Measurements from ENCODE around the gene CDV3. TPM values are rescaled to one million over a fixed set of nuclear protein-coding genes. Genes with fewer than 3 reads are reported as not detected.
A peak's percentile ranks its signal among the peaks of the same experiment; 100 is the strongest.

CDV3 gene
- total and polyA plus RNA-seq, 10 of the 15 experiments (the other 5 are each of a cell fraction or from before 2014, with no cell fraction given): 42.3 to 466 (median 136) TPM

DNA sequence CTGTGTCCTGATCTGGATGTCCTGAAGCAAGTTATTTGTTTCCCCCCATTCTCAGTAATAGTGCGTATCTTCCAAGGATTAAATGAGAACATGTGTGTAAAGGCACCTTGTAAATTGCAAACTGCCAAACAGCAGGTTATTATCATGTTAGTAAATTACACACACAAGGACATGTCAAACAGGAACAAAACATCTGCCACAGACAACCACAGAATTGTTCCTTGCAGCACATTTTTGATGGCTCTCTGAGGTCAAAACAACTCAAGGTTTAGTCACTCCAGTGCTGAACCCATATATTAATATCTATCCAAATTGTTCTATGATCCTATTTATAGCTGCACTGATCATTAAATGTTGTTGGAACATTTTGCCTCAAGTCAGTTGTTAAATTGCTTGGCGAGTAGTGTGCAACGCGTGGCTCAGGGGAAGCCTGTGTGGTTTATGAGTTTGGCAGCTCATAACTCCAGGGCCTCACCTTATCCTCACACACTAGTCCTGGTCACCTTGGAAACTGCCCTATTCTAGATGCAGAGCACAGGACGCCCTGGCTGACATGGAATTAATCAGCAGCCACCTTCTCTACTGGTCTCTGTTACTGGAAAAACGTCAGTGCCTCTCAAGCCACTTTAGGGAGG lies 46.3 kb upstream of the CDV3 start:
- Histone ChIP-seq H3K36me3 (ENCODE audit: control insufficient read depth in 2 of 2, insufficient read depth in 2 of 2, low read length in 1 of 2) (no peaks in the 10 kb centered on the region), H3K4me2 (ENCODE audit: control insufficient read depth, insufficient read depth) (no peak overlapping the region), H3K79me2 (ENCODE audit: control insufficient read depth, insufficient read depth, low read length) (no peaks in the 10 kb centered on the region), H3K4me3 (no peak overlapping the region), H3K27ac (ENCODE audit: control insufficient read depth, insufficient read depth) (no peak overlapping the region), H3K9ac (ENCODE audit: control insufficient read depth, insufficient read depth, low read length) (no peak overlapping the region), H3K9me3 (replicated peaks; ENCODE audit: control insufficient read depth, insufficient read depth, low read length) (peaks cover 2% of the 10 kb centered on the region; the same call in 1 of the 3 replicates), H2AFZ (ENCODE audit: control insufficient read depth, low read depth, low read length) (no peak overlapping the region), H3K27me3 (replicated peaks in 1 of 2; ENCODE audit: control insufficient read depth in 2 of 2, insufficient read depth in 2 of 2, low read length in 1 of 2) (no peaks in the 10 kb centered on the region), H3K4me1 (ENCODE audit: control insufficient read depth, insufficient read depth, low read length) (peaks cover 6% of the 10 kb centered on the region), H4K20me1 (ENCODE audit: control insufficient read depth, insufficient read depth) (no peaks in the 10 kb centered on the region)
- POLR2A ChIA-PET: no interaction called here
- DNase-seq (ENCODE audit: low read depth, low spot score): no peak
- BruUV-seq (replicated peaks): no TSS peak
- RAD21 ChIA-PET (ENCODE audit: unreplicated experiment): no interaction called here
- peak; percentile 22; the same call in 1 of the 3 replicates for ATAC-seq
- in situ Hi-C loops (cut with MboI): no loop called here
- TF ChIP-seq, protein P1, sequence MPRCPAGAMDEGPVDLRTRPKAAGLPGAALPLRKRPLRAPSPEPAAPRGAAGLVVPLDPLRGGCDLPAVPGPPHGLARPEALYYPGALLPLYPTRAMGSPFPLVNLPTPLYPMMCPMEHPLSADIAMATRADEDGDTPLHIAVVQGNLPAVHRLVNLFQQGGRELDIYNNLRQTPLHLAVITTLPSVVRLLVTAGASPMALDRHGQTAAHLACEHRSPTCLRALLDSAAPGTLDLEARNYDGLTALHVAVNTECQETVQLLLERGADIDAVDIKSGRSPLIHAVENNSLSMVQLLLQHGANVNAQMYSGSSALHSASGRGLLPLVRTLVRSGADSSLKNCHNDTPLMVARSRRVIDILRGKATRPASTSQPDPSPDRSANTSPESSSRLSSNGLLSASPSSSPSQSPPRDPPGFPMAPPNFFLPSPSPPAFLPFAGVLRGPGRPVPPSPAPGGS (IDR thresholded peaks at IDR 0.05; ENCODE audit: borderline replicate concordance, insufficient read depth, low read depth, low read length, poor library complexity, severe bottlenecking): peak; percentile 15
- TF ChIP-seq ZNF384 (IDR thresholded peaks at IDR 0.05; ENCODE audit: borderline replicate concordance, low read depth, low read length): no peak
- FAIRE-seq: no peak
- intact Hi-C loops (cut with micrococcal nuclease; ENCODE audit: unreplicated experiment): no loop called here
- CTCF ChIA-PET: interaction anchor here (0.9 kb wide), 2 partner anchors 9 to 103 kb away, joined by 3 read pairs; no protein-coding TSS in a partner anchor
- SMC1A ChIA-PET (ENCODE audit: uncharacterized antibody, unreplicated experiment): interaction anchor here (1.6 kb wide), 1 partner anchor 21 kb away, joined by 4 read pairs; no protein-coding TSS in a partner anchor
- WGBS (ENCODE audit: insufficient coverage, insufficient replicate concordance, low lambda C conversion rate, missing lambda C conversion rate): 64% methylated on average over 6 of the region's 6 CpGs

DNA sequence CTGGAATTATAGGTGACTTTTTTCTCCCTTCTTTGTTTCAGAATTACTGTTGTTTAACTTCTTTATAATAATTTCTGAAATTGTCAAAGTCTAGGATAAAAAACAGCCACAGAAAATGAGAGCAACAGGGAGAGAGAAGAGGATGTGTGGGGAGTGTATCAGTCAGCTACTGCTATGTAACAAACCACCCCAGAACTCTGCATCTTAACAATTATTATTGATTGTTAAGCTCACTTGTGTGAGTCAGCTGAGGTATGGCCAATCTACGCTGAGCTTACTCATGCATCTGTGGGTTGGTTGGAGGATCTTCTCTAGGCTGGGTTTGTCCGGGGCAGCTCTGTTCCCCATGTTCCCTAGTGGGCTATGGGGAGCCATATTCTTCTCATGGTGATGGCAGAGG lies 43.7 kb upstream of the CDV3 start:
- no peaks in the 10 kb centered on the region for H3K27me3 ChIP-seq (replicated peaks in 1 of 2; ENCODE audit: control insufficient read depth in 2 of 2, insufficient read depth in 2 of 2, low read length in 1 of 2)
- CTCF ChIA-PET: no interaction called here
- no peak for ATAC-seq

More for the DNA sequence above, 43.7 kb upstream of the CDV3 start:
- ChIA-PET RAD21 (ENCODE audit: unreplicated experiment) (no interaction called here), SMC1A (ENCODE audit: uncharacterized antibody, unreplicated experiment) (interaction anchor here (0.6 to 1.2 kb wide), 2 partner anchors 18 to 23 kb away, joined by 3 read pairs; no protein-coding TSS in a partner anchor), POLR2A (no interaction called here)
- H3K79me2 ChIP-seq (ENCODE audit: control insufficient read depth, insufficient read depth, low read length): no peaks in the 10 kb centered on the region
- peaks cover 6% of the 10 kb centered on the region for H3K4me1 ChIP-seq (ENCODE audit: control insufficient read depth, insufficient read depth, low read length)
- H3K9ac ChIP-seq (ENCODE audit: control insufficient read depth, insufficient read depth, low read length): no peak overlapping the region
- peaks cover 2% of the 10 kb centered on the region; the same call in 1 of the 3 replicates for H3K9me3 ChIP-seq (replicated peaks; ENCODE audit: control insufficient read depth, insufficient read depth, low read length)
- no TSS peak for BruUV-seq (replicated peaks)
- no peak overlapping the region for H2AFZ ChIP-seq (ENCODE audit: control insufficient read depth, low read depth, low read length)
- no peaks in the 10 kb centered on the region for H4K20me1 ChIP-seq (ENCODE audit: control insufficient read depth, insufficient read depth)
- DNase-seq (ENCODE audit: low read depth, low spot score) (no peak), FAIRE-seq (no peak)
- no peaks in the 10 kb centered on the region for H3K36me3 ChIP-seq (ENCODE audit: control insufficient read depth in 2 of 2, insufficient read depth in 2 of 2, low read length in 1 of 2)
- intact Hi-C loops (cut with micrococcal nuclease; ENCODE audit: unreplicated experiment): no loop called here
- no peak overlapping the region for H3K4me2 ChIP-seq (ENCODE audit: control insufficient read depth, insufficient read depth)
- H3K4me3 ChIP-seq: no peak overlapping the region
- in situ Hi-C loops (cut with MboI): no loop called here
- H3K27ac ChIP-seq (ENCODE audit: control insufficient read depth, insufficient read depth): no peak overlapping the region
- TF ChIP-seq ZBED1 (IDR thresholded peaks at IDR 0.05; ENCODE audit: borderline replicate concordance) (no peak), POU2F2 (IDR thresholded peaks at IDR 0.05; ENCODE audit: borderline replicate concordance, low read depth, low read length) (no peak), KAT2A (conservative IDR thresholded peaks at IDR 0.05; ENCODE audit: control insufficient read depth, low read depth, low read length) (no peak), ZNF384 (IDR thresholded peaks at IDR 0.05; ENCODE audit: borderline replicate concordance, low read depth, low read length) (no peak), RB1 (IDR thresholded peaks at IDR 0.05; ENCODE audit: borderline replicate concordance) (no peak)
- TF ChIP-seq, protein P2, sequence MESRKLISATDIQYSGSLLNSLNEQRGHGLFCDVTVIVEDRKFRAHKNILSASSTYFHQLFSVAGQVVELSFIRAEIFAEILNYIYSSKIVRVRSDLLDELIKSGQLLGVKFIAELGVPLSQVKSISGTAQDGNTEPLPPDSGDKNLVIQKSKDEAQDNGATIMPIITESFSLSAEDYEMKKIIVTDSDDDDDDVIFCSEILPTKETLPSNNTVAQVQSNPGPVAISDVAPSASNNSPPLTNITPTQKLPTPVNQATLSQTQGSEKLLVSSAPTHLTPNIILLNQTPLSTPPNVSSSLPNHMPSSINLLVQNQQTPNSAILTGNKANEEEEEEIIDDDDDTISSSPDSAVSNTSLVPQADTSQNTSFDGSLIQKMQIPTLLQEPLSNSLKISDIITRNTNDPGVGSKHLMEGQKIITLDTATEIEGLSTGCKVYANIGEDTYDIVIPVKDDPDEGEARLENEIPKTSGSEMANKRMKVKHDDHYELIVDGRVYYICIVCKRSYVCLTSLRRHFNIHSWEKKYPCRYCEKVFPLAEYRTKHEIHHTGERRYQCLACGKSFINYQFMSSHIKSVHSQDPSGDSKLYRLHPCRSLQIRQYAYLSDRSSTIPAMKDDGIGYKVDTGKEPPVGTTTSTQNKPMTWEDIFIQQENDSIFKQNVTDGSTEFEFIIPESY (IDR thresholded peaks at IDR 0.05): no peak
- 97% methylated on average over 2 of the region's 2 CpGs for WGBS (ENCODE audit: insufficient coverage, insufficient replicate concordance, low lambda C conversion rate, missing lambda C conversion rate)

Measured in GM12878 (cell line).